Tibial nerve (tissue), 4 donors: ENCODE measurements around the gene ERVH48-1. TPM values are rescaled to one million over a fixed set of nuclear protein-coding genes. Genes with fewer than 3 reads are reported as not detected.
"Not testable (repeated sequence)": the region's sequence is repeated elsewhere in the genome, so short reads cannot be mapped to it uniquely, and the experiment has no call there.

Experiments used
- DNase-seq, 2 donors: peaks; one replicate each; pipeline ENCODE4 v3.0.0-alpha.2; 2019; ENCODE audit warnings: low spot score in 2 of 2
- H3K27ac ChIP-seq, 4 donors: fragments of 200-600 bp; sonication (generic) in 3 of 4; one replicate each; pipeline ENCODE4 v1.5.1; 2017 to 2019; ENCODE audit warnings: mild to moderate bottlenecking in 1 of 4
- H3K27me3 ChIP-seq, 2 donors: fragments of 200-600 bp; sonication (generic) in 1 of 2; one replicate each; pipeline versions ENCODE4 v1.5.1 to v1.6.0; 2017 to 2019
- H3K36me3 ChIP-seq, 3 donors: fragments of 200-600 bp; sonication (generic); one replicate each; pipeline ENCODE4 v1.5.1; 2018 to 2019
- H3K4me1 ChIP-seq, 4 donors: fragments of 200-600 bp; sonication (generic) in 3 of 4; one replicate each; pipeline ENCODE4 v1.5.1; 2017 to 2019
- H3K4me3 ChIP-seq, 4 donors: fragments of 200-600 bp; sonication (generic) in 3 of 4; one replicate each; pipeline ENCODE4 v1.5.1; 2017 to 2019; ENCODE audit warnings: mild to moderate bottlenecking in 1 of 4, moderate library complexity in 1 of 4
- H3K9me3 ChIP-seq, 4 donors: fragments of 200-600 bp; sonication (generic) in 3 of 4; one replicate each; pipeline ENCODE4 v1.5.1; 2017 to 2019
- EP300 ChIP-seq, 2 donors: sonication (generic); formaldehyde crosslinking; IDR thresholded peaks; one replicate each; pipeline ENCODE4 v1.6.1; 2017; ENCODE audit warnings: antibody characterized with exemption in 2 of 2, mild to moderate bottlenecking in 1 of 2
- POLR2A ChIP-seq, 2 donors: fragments of 450-650 bp; IDR thresholded peaks; one replicate each; pipeline ENCODE4 v1.6.1; 2017; ENCODE audit warnings: antibody characterized with exemption in 2 of 2, mild to moderate bottlenecking in 2 of 2, moderate library complexity in 2 of 2
- WGBS, 2 donors: methylation state at CpG; one replicate each; pipeline ENCODE4 v1.1.5; 2018; 5-methylcytosine and 5-hydroxymethylcytosine counted together
- small RNA-seq: library from RNA; depleted of rRNA; stranded (forward); fragments of <200 nt; gene quantifications from one replicate; pipeline ENCODE3, GENCODE V24; 2016
- total RNA-seq, 4 donors: library from RNA; depleted of rRNA; stranded (reverse); fragments of >200 nt; gene quantifications; one replicate each; pipeline ENCODE4 v1.1.0, GENCODE V29; 2016
- TF ChIP-seq, protein P1 (sequence below), 5 experiments: fragments of 200-600 bp in 3 of 5; fragments of 450-650 bp in 2 of 5; sonication (generic) in 3 of 5; IDR thresholded peaks; one replicate each; pipeline ENCODE4 v1.5.1; 2016 to 2019; ENCODE audit warnings: antibody characterized with exemption in 5 of 5, mild to moderate bottlenecking in 3 of 5, moderate library complexity in 2 of 5

The ERVH48-1 gene
- total RNA-seq, 4 donors from 2014 or later, result not detected

DNA sequence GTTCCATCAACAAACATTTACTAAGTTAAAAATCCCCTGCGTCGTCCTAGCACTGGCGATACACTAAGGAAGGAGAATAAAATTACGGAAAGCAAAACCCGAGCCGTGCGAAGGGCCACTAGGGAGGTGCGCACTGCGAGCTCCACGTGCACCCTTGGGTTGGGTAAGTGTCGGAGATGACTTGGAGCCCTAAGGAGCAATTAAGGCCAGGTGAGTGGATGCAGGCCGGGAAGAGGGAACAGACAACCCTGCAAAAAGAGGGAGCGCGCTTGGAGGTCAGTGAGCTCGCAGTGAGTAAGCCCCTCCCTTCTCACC, 46.8 kb downstream of the ERVH48-1 start:
- H3K4me3 ChIP-seq, result peak overlapping the region; percentile 81 to 97 (median 97)
- 0 to 1% methylated on average over 14 to 15 of the region's 15 CpGs for WGBS, 2 donors
- peaks cover 0 to 23% (median 4%) of the 10 kb centered on the region in 4 donors for H3K4me1 ChIP-seq
- H3K9me3 ChIP-seq, result no peaks in the 10 kb centered on the region
- TF ChIP-seq EP300 (IDR thresholded peaks at IDR 0.05) (no peak), POLR2A (IDR thresholded peaks at IDR 0.05) (no peak)
- TF ChIP-seq, protein P1, sequence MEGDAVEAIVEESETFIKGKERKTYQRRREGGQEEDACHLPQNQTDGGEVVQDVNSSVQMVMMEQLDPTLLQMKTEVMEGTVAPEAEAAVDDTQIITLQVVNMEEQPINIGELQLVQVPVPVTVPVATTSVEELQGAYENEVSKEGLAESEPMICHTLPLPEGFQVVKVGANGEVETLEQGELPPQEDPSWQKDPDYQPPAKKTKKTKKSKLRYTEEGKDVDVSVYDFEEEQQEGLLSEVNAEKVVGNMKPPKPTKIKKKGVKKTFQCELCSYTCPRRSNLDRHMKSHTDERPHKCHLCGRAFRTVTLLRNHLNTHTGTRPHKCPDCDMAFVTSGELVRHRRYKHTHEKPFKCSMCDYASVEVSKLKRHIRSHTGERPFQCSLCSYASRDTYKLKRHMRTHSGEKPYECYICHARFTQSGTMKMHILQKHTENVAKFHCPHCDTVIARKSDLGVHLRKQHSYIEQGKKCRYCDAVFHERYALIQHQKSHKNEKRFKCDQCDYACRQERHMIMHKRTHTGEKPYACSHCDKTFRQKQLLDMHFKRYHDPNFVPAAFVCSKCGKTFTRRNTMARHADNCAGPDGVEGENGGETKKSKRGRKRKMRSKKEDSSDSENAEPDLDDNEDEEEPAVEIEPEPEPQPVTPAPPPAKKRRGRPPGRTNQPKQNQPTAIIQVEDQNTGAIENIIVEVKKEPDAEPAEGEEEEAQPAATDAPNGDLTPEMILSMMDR (IDR thresholded peaks at IDR 0.05), result no peak
- H3K27me3 ChIP-seq, result no peaks in the 10 kb centered on the region
- H3K27ac ChIP-seq, result peak overlapping the region; percentile 81 to 83 (median 82)
- peaks cover 0 to 29% (median 0%) of the 10 kb centered on the region in 3 donors for H3K36me3 ChIP-seq
- no peak for DNase-seq

DNA sequence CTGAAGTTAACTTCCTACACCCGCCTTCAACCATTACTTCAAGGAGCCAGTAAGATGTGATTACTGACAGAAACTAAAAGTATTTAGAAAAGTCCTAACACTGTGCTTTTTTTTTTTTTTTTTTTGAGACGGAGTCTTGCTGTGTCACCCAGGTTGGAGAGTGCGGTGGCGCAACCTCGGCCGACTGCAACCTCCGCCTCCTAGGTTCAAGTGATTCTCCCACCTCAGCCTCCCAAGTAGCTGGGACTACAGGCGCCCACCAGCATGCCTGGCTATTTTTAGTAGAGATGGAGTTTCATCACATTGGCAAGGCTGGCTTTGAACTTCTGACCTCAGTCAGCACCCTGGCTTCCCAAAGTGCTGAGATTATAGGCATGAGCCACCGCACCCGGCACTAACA, 49.6 kb downstream of the ERVH48-1 start:
- H3K27ac ChIP-seq, H3K4me3 ChIP-seq, DNase-seq, H3K27me3 ChIP-seq, H3K9me3 ChIP-seq: not testable (repeated sequence)
- WGBS, 2 donors, result 91 to 93% methylated on average over 10 of the region's 10 CpGs
- H3K36me3 ChIP-seq, result peaks cover 0 to 57% (median 17%) of the 10 kb centered on the region in 3 donors
- H3K4me1 ChIP-seq, result peaks cover 0 to 23% (median 4%) of the 10 kb centered on the region in 4 donors

DNA sequence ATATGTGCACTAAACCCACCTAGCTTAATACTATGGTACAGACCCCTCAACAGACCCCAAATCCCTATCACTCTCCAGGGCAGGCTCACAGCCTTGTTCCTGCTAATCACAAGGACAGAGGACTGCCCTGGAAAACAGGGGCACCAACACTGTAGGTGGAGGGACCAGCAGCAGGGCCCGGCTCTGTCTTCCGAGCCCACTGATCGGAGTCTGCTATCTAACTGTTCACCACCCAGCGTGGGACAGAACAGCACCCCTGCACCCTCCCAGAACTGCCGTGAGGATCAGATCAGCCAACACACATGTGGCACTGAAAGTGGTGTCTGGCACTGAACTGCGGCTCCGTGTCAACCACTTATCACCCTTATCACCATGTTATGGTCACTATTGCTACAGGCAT, 52.3 kb downstream of the ERVH48-1 start:
- no peak for DNase-seq
- 97 to 99% methylated on average over 7 of the region's 7 CpGs for WGBS, 2 donors
- Histone ChIP-seq H3K4me1 (peaks cover 0 to 7% (median 2%) of the 10 kb centered on the region in 4 donors), H3K4me3 (no peak overlapping the region), H3K36me3 (peaks cover 0 to 84% (median 17%) of the 10 kb centered on the region in 3 donors), H3K9me3 (no peaks in the 10 kb centered on the region), H3K27ac (no peak overlapping the region), H3K27me3 (no peaks in the 10 kb centered on the region)
- TF ChIP-seq POLR2A (IDR thresholded peaks at IDR 0.05) (no peak), EP300 (IDR thresholded peaks at IDR 0.05) (no peak)

DNA sequence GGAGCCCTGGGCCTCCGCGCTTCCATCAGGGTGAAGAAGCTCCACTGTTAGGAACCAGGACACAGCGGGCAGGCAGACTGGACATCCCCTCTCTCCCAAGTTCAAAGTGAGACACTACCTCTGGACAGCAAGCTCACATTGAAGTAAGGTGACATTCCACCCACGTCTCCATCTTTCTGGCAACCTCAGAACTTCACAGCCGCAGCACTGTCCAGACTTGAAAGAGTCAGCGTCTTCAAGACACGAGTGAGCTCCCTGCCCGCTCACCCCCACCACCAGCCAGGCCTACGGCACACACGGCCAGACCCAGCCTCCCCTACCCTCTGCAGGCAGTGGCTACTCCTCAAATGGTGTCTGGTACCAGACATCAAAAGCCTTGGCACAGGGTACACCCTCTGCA, 57.2 kb downstream of the ERVH48-1 start:
- Histone ChIP-seq H3K9me3 (no peaks in the 10 kb centered on the region), H3K27ac (no peak overlapping the region), H3K4me1 (no peaks in the 10 kb centered on the region), H3K36me3 (peaks cover 0 to 89% (median 13%) of the 10 kb centered on the region in 3 donors), H3K27me3 (no peaks in the 10 kb centered on the region), H3K4me3 (no peak overlapping the region)
- TF ChIP-seq, protein P1 (IDR thresholded peaks at IDR 0.05), result no peak
- TF ChIP-seq EP300 (IDR thresholded peaks at IDR 0.05), result no peak
- no peak for TF ChIP-seq POLR2A (IDR thresholded peaks at IDR 0.05)
- no peak for DNase-seq
- WGBS, 2 donors, result 89 to 95% methylated on average over 10 of the region's 10 CpGs

Small RNA genes lying within 50 kb of the gene (small RNA-seq; reads per million reads assigned to genes)
- not detected for gene MIR5692B

Other genes starting within 250 kb of the ERVH48-1 start
- gene WDR4, start 46.1 kb downstream of the ERVH48-1 start, total RNA-seq, result 10 to 100 TPM; 13.0 to 30.6 (median 17.4) TPM
- gene NDUFV3, start 32.3 kb downstream of the ERVH48-1 start, total RNA-seq, result 10 to 100 TPM; 52.1 to 75.2 (median 61.4) TPM
- 10 to 100 TPM in 2 of 4 donors, 1 to 10 TPM in 2; 9.0 to 23.7 (median 12.3) TPM for gene PKNOX1, start 48.9 kb upstream of the ERVH48-1 start, total RNA-seq
- gene CBS, start 150.2 kb upstream of the ERVH48-1 start, total RNA-seq, result 100 to 1,000 TPM in 3 of 4 donors, 10 to 100 TPM in 1; 88.1 to 271 (median 185) TPM
- 10 to 100 TPM; 18.6 to 51.1 (median 37.9) TPM for gene U2AF1, start 181.9 kb upstream of the ERVH48-1 start, total RNA-seq
- gene CRYAA, start 243.4 kb upstream of the ERVH48-1 start, total RNA-seq, result not detected